Measurements from ENCODE around the gene CFL2. TPM values are rescaled to one million over a fixed set of nuclear protein-coding genes. Genes with fewer than 3 reads are reported as not detected.

Gene CFL2
- total RNA-seq, 3 donors from 2014 or later: 5.8 to 11.0 (median 6.9) TPM

DNA sequence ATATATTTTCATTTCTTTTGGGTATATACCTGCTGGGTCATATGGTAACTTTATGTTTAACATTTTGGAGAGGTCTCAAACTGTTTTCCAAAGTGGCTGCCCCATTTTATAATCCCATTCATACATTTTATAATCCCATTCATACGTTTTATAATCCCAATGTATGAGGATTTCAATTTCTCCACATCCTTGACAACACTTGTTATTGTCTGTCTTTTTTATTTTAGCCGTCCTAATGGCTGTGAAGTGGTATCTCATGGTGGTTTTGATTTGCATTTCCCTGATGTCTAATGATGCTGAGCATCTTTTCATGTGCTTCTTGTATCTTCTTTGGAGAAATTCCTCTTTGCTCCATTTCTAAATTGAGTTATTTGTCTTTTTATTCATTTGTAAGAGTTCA lies 6.7 kb upstream of the CFL2 start:
- ATAC-seq (no peak), DNase-seq (no peak)
- no peaks in the 10 kb centered on the region for H3K9me3 Mint-ChIP-seq
- H3K36me3 Mint-ChIP-seq (ENCODE audit: insufficient read depth): no peaks in the 10 kb centered on the region
- H3K27me3 Mint-ChIP-seq (ENCODE audit: low read depth): no peaks in the 10 kb centered on the region
- no peak overlapping the region for H3K4me3 Mint-ChIP-seq
- H3K4me1 Mint-ChIP-seq (ENCODE audit: low read depth): peaks cover 6% of the 10 kb centered on the region

DNA sequence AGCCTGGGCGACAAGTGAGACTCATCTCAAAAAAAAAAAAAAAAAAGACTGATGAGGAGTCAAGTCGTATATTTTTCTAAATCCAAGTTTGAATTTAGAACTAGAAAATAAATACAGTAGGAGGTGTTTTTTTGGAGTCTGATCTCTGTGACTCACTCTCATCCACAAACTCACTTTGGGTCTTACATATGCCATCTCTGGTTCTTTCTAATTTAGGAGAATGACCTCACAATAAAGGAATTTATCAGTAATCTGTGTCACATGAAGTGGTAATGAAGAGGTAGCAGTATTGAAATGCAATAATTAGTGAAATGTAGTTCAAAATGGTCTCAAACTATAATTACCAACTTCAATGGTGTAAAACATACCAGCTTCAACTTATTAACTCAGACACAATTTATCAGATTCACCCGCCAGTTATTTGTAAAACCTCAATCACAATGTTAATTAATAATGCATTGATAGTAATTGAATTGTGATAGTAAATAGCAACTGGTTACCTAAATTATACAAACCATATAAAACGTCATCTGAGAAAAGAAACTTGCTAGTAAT lies 4.4 kb upstream of the CFL2 start:
- DNase-seq (no peak), ATAC-seq (no peak)
- no peaks in the 10 kb centered on the region for H3K27me3 Mint-ChIP-seq (ENCODE audit: low read depth)
- peaks cover 12% of the 10 kb centered on the region for H3K4me1 Mint-ChIP-seq (ENCODE audit: low read depth)
- H3K36me3 Mint-ChIP-seq (ENCODE audit: insufficient read depth): no peaks in the 10 kb centered on the region
- H3K4me3 Mint-ChIP-seq: no peak overlapping the region
- no peaks in the 10 kb centered on the region for H3K9me3 Mint-ChIP-seq

GRCh38 chr14:34715127-34715863 lies 902 bp upstream of the CFL2 start:
- no peaks in the 10 kb centered on the region for H3K27me3 Mint-ChIP-seq (ENCODE audit: low read depth)
- peak overlapping the region; percentile 78 for H3K4me3 Mint-ChIP-seq
- H3K9me3 Mint-ChIP-seq: no peaks in the 10 kb centered on the region
- ATAC-seq (no peak), DNase-seq (no peak)
- H3K4me1 Mint-ChIP-seq (ENCODE audit: low read depth): peaks cover 22% of the 10 kb centered on the region
- peaks cover 8% of the 10 kb centered on the region for H3K36me3 Mint-ChIP-seq (ENCODE audit: insufficient read depth)

- no peaks in the 10 kb centered on the region for H3K27me3 Mint-ChIP-seq (ENCODE audit: low read depth)
- H3K36me3 Mint-ChIP-seq (ENCODE audit: insufficient read depth): peaks cover 8% of the 10 kb centered on the region
Observed at GRCh38 chr14:34713681-34714319, 593 bp downstream of the CFL2 start.

GRCh38 chr14:34713122-34713680 lies 1.2 kb downstream of the CFL2 start:
- Mint-ChIP-seq H3K4me3 (peak overlapping the region; percentile 94), H3K36me3 (ENCODE audit: insufficient read depth) (peaks cover 8% of the 10 kb centered on the region), H3K4me1 (ENCODE audit: low read depth) (peaks cover 22% of the 10 kb centered on the region), H3K27me3 (ENCODE audit: low read depth) (no peaks in the 10 kb centered on the region), H3K9me3 (no peaks in the 10 kb centered on the region)
- DNase-seq (no peak), ATAC-seq (no peak)

More at GRCh38 chr14:34713681-34714319, 593 bp downstream of the CFL2 start:
- H3K9me3 Mint-ChIP-seq: no peaks in the 10 kb centered on the region
- H3K4me1 Mint-ChIP-seq (ENCODE audit: low read depth): peaks cover 22% of the 10 kb centered on the region
- peak; percentile 23 for DNase-seq
- H3K4me3 Mint-ChIP-seq: peak overlapping the region; percentile 94
- ATAC-seq: peak; percentile 15 to 42

DNA sequence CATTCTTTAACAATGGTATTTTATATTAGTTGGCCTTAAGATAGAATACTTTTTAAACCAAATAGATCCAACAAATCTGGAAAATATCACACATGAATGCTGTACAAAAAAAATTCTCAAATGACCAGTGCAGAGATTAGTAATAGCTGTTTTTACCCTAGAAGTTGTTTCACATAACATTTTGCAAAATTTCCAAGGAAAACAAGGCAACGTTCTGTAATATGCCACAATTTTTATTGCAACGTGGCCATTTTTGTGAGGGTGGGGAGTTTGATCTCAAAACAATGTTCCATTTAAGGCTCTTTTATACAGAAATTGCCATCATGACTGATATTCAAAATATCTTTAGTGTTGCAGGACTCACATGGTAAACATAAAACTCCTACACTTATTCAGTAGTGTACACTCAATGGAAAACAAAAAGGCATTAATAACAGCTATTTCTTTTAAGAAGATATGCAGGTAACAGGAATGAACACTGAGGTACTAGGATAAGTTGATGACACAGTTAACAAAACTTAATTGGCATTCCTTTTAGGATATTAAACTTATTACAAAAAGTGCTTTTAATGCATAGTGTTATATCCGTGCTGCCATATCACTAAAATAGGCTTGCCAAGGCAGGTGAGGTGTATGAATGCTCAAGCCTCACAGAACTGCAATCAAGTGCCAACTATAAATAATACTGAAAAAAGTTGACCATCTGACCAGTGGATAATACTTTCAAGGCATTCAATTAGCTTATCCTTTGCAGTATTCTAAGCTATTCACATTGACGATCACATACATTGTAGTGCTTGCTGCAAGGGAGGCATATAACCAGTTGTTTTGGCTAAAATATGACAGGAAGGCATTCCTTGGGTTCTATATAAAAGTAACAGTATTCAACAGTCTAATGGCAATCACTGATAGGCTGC lies 2.3 kb downstream of the CFL2 start:
- H3K36me3 Mint-ChIP-seq (ENCODE audit: insufficient read depth): peaks cover 8% of the 10 kb centered on the region
- H3K27me3 Mint-ChIP-seq (ENCODE audit: low read depth): no peaks in the 10 kb centered on the region
- DNase-seq (no peak), ATAC-seq (no peak)
- H3K4me1 Mint-ChIP-seq (ENCODE audit: low read depth): peaks cover 22% of the 10 kb centered on the region
- no peaks in the 10 kb centered on the region for H3K9me3 Mint-ChIP-seq
- no peak overlapping the region for H3K4me3 Mint-ChIP-seq

- H3K9me3 Mint-ChIP-seq: no peaks in the 10 kb centered on the region
Observed at GRCh38 chr14:34711169-34711568, 3.2 kb downstream of the CFL2 start.

DNA sequence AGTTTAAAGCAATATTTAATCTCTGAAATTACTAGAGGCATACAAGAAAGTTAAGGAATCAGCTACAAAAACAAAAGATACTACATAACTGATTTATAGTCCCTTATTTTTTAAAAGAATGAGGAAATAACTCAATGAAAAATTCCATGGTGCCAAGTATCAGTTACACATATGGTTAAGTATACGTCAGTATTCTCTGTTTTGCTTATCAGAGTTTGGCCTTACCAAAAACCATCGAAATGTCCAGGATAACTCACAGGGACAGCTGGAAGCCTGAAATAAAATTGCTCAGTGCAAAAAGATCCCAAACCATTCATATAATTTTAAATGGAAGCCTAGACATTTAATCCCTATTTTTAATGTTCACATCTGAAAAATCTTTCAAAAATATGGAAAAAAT lies 3.6 kb downstream of the CFL2 start:
- peaks cover 22% of the 10 kb centered on the region for H3K4me1 Mint-ChIP-seq (ENCODE audit: low read depth)
- H3K36me3 Mint-ChIP-seq (ENCODE audit: insufficient read depth): peaks cover 8% of the 10 kb centered on the region
- no peak for DNase-seq
- ATAC-seq: no peak
- H3K9me3 Mint-ChIP-seq: no peaks in the 10 kb centered on the region
- H3K4me3 Mint-ChIP-seq: no peak overlapping the region
- no peaks in the 10 kb centered on the region for H3K27me3 Mint-ChIP-seq (ENCODE audit: low read depth)

More at GRCh38 chr14:34711169-34711568, 3.2 kb downstream of the CFL2 start:
- DNase-seq (no peak), ATAC-seq (no peak)
- Mint-ChIP-seq H3K4me1 (ENCODE audit: low read depth) (peaks cover 22% of the 10 kb centered on the region), H3K36me3 (ENCODE audit: insufficient read depth) (peaks cover 8% of the 10 kb centered on the region), H3K27me3 (ENCODE audit: low read depth) (no peaks in the 10 kb centered on the region), H3K4me3 (no peak overlapping the region)

GRCh38 chr14:34710006-34710405 lies 4.4 kb downstream of the CFL2 start:
- no peak for DNase-seq
- Mint-ChIP-seq H3K4me3 (no peak overlapping the region), H3K36me3 (ENCODE audit: insufficient read depth) (peaks cover 8% of the 10 kb centered on the region), H3K4me1 (ENCODE audit: low read depth) (peaks cover 17% of the 10 kb centered on the region), H3K27me3 (ENCODE audit: low read depth) (no peaks in the 10 kb centered on the region), H3K9me3 (no peaks in the 10 kb centered on the region)
- no peak for ATAC-seq

DNA sequence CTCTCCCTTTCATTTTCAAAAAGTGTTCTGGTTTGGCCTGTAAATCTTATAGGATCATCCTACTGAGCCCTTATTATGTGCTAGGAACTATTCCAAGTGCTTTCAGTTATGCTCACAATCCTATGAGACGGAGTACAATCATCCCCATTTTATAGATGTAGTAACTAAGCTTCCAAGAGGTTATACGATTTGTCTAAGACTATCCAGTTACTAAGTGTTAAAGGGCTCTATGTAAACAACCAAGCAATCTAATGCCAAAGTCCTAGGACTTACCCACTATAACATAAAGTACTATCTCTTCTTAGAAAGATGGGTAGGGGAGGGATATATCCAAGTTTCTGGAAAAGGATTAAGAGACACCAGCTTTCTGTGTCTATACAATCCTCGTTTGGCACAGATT lies 6.7 kb downstream of the CFL2 start:
- no peak for ATAC-seq

GRCh38 chr14:34701808-34702207 lies 12.6 kb downstream of the CFL2 start:
- Mint-ChIP-seq H3K36me3 (ENCODE audit: insufficient read depth) (no peaks in the 10 kb centered on the region), H3K9me3 (no peaks in the 10 kb centered on the region), H3K4me3 (no peak overlapping the region), H3K27me3 (ENCODE audit: low read depth) (no peaks in the 10 kb centered on the region), H3K4me1 (ENCODE audit: low read depth) (no peaks in the 10 kb centered on the region)
- ATAC-seq: no peak
- no peak for DNase-seq

More for the DNA sequence above, 6.7 kb downstream of the CFL2 start:
- Mint-ChIP-seq H3K27me3 (ENCODE audit: low read depth) (no peaks in the 10 kb centered on the region), H3K36me3 (ENCODE audit: insufficient read depth) (peaks cover 5% of the 10 kb centered on the region), H3K4me3 (no peak overlapping the region), H3K4me1 (ENCODE audit: low read depth) (peaks cover 5% of the 10 kb centered on the region), H3K9me3 (no peaks in the 10 kb centered on the region)
- no peak for DNase-seq

DNA sequence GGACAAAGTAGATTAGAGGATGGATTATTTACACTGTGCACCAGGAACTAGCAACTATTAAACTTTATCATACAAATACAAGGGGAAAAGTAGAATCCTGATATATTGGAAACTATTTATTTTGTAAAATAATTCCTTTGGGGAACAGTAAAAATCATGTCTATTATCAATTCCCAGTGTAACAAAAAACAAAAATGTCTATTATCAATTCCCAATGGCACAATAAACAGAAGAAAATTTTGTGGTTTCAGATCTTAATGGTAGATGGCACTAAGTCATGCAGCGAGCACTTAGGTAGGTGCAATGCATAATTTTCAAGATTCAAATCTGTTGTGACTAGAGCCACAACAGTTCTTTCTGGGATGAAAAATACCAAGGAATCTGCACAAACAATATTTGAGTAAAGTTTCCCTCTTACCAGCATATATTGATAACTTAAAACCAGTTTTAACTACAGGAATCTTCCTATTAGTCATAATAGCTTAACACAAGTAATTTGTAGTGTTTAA lies 13.7 kb downstream of the CFL2 start:
- H3K36me3 Mint-ChIP-seq (ENCODE audit: insufficient read depth): no peaks in the 10 kb centered on the region
- H3K27me3 Mint-ChIP-seq (ENCODE audit: low read depth): no peaks in the 10 kb centered on the region
- DNase-seq (no peak), ATAC-seq (no peak)
- no peaks in the 10 kb centered on the region for H3K9me3 Mint-ChIP-seq
- H3K4me1 Mint-ChIP-seq (ENCODE audit: low read depth): no peaks in the 10 kb centered on the region
- H3K4me3 Mint-ChIP-seq: no peak overlapping the region

DNA sequence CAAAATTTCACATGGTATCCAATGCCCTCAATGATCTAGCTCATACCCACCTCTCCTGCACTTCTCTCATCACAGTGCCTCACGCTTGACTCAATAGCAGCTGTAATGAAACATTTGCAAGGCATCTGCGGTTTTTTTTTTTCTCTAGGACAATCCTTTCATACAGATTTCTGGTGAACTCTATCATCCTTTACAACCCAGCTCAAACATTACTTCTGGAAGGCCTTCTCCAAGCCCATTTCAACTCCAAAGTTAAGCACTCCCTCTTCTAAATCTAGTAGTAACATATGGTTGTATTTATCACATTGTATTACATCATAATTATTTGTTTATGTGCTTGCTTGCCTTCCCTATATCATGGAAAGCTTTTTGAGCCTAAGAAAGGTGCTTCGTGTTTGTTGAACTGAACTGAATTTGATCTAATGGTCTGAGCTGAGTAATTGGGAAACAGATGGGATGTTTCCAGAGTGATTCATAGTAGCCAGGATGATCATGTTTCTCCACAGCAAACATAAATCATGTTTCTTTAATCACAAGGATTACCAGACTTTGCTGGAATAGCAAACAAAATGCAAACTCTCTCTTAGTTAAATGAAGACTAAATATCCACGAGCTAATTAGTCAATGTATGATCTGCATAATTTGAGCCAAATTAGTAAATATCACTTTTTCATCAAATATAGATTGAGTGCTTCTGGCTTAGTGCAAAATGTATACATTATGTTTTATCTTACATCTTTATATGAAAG lies 14.3 kb downstream of the CFL2 start:
- H3K27me3 Mint-ChIP-seq (ENCODE audit: low read depth): no peaks in the 10 kb centered on the region
- no peaks in the 10 kb centered on the region for H3K36me3 Mint-ChIP-seq (ENCODE audit: insufficient read depth)
- no peak overlapping the region for H3K4me3 Mint-ChIP-seq
- DNase-seq (no peak), ATAC-seq (no peak)
- H3K9me3 Mint-ChIP-seq: no peaks in the 10 kb centered on the region
- no peaks in the 10 kb centered on the region for H3K4me1 Mint-ChIP-seq (ENCODE audit: low read depth)

Measured in activated T-cell treated with anti-CD3 and anti-CD28 coated beads, Interleukin-2, amount 50 U/mL, for 4 hours (primary cell).